GM19395 (cell line): ENCODE data around the gene PRKCI.
"Not testable (repeated sequence)": the region's sequence is repeated elsewhere in the genome, so short reads cannot be mapped to it uniquely, and the experiment has no call there.

ENCODE experiments used
- ATAC-seq: cut with Tn5 transposase; IDR thresholded peaks from one replicate; pipeline ENCODE4 v1.9.1; 2021; ENCODE audit warnings: mild to moderate bottlenecking, moderate library complexity; ENCODE audit not compliant: unreplicated experiment

The PRKCI gene

DNA sequence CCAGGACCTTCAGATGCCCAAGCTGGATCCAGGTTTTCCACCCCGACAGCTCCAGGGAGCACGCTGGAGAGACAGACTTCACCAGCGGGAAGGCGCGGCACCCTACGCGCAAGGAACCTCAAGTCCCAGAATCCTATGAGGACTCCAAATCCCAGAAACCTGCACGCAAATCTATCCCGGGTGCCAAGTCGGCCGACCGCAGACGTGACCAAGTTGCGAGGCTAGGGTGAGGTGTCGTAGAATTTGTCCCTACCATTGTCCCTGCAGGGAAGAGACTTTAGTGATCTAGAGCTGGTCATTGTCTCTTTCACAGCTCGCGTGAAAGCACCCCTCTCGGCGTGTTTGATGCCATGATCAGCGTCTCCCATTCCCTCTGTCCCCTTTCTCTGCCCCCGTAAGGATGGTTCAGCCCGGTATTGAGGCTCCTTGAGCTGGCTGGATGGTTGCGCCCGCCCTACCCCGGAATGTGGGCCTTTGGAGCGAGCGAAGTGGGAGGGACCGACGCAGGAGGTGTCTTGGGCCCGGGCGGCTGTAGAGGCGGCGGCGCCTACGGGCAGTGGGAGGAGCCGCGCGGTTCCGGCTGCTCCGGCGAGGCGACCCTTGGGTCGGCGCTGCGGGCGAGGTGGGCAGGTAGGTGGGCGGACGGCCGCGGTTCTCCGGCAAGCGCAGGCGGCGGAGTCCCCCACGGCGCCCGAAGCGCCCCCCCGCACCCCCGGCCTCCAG, at the start of gene PRKCI:
Gene PRKCI, plus strand, starts transcription at position 501 of the 723 bp plus-strand sequence. CDS start 246 bp downstream, outside the sequence.
- peak; percentile 97 for ATAC-seq

DNA sequence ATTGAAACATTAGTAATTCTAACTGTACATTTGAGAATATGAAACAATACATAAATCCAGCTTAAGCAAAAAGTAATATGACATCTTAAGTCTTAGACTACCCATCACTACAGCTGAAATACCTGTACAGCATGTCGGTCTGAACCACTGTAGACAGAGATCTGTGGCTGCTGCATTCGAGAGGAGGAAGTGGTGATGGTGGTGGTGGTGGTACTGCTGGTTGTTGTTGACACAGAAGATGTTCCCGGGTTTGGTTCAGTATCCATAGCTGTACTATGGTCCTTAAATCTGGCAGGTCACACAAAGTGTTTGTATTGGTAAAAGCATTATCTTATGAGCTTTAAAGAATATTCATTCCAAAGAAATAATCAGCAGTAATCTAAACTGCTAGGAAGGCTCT, 43.6 kb upstream of the PRKCI start:
- peak; percentile 31 for ATAC-seq

DNA sequence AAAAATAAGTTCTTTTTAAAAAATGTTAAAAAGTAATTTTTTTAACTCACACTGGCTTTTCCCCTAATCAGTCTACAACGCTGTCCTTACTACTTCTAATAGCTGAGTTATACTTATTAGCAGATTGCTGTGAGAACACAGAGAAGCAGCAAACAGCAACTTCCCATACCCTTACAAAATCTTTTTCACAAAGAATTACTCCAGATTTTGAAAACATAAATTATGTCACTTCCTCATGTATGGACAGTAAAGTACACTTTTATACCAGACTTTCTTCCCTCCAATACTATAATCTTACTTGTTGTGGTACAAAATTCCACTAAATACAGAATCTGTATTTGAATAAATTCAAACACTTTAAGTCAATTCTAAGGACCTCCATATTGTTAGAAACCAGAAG, 42.8 kb upstream of the PRKCI start:
- no peak for ATAC-seq

DNA sequence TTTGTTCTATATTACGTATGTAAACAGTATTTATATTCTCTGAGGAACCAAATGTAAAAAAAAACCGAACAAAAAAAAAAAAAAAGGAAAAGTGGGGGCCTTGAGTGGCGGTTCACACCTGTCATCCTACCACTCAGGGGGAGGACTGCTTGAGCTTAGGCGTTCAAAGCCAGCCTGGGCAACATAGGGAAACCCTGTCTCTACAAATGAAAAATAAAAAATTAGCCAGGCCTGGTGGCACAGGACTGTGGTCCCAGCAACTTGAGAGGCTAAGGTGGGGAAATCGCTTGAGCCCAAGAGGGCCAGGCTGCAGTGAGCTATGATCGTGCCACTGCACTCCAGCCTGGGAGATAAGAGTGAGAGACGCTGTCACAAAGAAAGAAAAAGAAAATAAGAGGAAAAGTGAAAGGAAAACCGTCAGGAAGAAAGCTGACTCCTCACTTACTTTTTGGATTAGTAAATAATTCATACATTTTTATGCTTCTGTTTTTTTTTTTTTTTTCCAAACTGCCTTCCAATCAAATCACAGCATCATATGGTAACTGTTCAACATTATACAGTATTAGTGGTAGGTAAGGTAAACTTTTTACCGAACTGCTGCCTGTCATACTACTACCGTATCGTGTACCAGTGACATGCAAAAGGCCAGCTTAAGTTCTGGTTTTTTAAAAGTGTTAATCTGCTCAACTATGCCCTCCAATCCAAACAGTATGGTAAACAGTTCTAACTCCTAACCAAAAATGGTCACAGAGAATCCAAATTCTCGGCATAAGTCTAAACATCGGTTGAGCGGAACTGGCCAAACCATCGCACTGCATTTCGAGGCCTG, 41.9 kb upstream of the PRKCI start:
- ATAC-seq = peak; percentile 28

DNA sequence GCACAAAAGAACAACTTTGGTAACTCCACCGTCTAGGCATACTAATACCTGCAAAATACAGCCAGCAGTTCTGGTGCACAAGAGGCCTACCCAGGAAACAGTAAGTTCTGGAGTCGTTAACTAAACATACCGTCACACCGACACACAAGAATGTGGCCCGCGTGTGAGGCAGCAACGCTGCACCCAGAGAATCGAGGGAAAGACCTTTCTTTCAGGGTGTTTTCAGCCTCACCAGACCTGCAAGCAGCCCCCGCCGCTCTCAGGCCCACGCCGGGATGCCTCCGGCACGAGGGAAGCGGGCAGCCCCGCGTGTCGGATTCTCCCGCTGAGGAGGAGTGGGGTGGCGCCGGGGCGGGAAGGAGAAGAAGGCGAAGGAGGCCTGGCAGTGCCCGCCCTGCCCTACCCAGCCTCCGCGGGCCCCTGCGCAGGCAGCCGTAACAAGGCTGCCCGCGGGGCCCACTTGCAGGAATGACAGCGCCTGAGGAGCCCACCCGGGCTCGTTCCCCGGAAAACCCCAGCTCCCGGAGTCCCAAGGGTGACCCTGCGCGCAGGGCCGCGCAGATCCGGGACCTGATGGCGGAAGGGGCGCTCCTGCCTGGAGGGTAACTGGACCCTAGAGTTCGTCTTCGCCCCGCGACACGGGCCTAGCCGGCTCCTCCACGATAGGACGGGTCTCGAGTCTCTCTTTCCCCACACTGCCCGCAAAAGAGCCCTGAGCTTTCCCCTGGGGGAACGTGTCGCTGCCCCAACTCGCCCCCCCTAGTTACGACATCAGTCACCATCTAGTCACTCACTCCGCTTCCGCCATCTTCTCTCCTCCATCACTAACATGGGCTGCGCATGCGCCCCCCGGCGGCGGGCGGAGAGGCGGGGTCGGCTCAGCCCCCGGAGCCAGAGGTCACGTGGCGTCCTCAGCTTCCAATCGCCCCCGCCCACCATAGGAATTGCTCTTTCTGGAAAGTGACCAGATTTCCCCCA, 41.0 kb upstream of the PRKCI start, which contains the start of gene PHC3:
Gene PHC3, minus strand, starts transcription at position 826 of the 978 bp plus-strand sequence. Its CDS starts 18 bp downstream, at position 808.
- ATAC-seq = peak; percentile 71

DNA sequence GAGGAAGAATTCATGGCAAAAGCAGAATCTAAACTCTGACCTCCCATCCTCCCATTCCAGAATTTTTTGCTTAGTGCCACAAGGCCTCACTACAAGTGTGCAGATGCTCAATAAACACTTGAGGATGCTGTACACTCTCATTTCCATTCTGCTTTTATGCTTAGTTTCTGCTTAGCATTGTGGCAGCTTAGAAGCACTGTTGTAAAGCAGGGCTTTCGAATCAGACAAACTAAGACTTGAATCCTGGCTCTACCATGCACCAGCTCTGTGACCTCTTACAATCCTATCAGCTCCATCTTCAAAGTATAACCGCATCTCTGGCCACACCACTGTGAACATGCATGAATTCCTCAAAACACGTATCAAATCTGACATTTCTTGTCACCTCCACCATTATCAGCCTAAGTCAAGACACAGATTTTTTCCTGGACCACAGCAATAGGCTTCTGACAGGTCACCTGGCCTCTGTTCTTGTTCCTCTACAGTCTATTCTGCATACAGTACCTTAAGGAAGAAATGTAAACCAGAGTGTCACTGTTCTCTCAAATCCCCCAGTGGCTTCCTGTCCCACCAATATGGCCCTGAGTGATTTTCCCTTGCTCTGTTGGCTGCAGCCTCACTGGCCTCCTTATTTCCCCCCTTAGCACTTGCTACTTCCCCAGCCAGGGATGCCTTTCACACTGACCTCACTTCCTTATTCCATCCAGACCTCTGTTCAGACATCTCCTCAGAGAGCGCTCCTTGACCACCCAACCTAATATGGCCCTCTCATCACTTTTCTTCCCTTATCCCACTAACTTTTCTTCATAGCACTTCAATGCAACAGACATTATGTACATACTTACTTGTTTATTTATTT, 32.6 kb upstream of the PRKCI start:
- ATAC-seq = peak; percentile 39

DNA sequence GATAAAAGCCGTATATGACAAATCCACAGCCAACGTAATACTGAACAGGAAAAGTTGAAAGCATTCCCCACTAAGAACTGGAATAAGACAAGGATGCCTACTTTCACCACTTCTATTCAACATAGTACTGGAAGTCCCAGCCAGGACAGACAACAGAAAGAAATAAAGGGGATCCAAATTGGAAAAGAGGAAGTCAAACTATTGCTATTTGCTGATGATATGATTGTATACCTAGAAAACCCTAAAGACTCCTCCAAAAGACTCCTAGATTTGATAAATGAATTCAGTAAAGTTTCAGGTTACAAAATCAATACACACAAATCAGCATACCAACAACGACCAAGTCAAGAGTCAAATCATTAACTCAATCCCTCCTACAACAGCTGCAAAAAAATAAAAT, 26.5 kb upstream of the PRKCI start:
- not testable (repeated sequence) for ATAC-seq

DNA sequence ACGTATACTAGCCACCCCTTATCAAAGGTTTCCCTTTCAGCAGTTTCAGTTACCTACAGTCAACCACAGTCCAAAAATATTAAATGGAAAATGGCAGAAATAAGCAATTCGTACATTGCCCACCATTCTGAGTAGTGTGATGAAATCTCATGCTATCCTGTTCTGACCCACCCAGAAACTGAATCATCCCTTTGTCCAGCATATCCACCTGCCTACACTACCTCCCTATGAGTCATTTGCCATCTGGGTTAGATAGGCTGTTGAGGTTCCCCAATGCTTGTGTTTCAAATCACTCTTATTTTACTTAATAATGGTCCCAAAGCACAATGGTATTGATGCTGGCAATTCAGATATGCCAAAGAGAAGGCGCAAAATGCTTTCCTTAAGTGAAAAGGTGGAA, 25.4 kb upstream of the PRKCI start:
- no peak for ATAC-seq

DNA sequence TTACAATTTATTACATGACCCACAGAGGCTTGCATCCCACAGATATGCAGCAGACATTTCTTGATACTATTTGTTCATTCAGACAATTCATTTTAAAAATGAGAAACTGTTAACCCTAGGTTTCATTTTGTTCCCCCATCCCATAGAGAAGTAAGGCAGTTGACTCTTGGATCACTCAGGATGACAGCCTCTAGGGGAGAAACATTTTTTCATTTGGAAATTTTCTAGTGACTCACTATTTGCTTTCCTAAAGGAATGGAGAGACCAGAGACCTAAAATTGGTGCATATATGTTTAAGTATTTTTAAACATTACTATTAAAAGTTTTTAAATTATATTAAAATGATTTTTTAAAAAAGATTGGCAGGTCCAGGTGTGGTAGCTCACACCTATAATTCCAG, 21.2 kb upstream of the PRKCI start:
- ATAC-seq = no peak

DNA sequence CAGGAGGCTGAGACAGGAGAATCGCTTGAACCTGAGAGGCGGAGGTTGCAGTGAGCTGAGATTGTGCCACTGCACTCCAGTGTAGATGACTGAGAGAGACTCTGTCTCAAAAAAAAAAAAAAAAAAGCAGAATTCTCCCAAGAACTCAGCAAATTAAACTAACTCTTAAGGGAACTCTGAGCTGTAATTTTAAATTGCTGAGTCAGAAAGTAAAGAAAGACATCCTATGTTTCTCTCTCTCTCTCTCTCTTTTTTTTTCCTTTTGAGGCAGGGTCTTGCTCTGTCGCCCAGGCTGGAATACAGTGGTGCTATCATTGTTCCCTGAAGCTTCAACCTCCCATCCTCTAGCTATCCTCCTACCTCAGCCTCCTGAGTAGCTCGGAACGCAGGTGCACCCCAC, 20.7 kb upstream of the PRKCI start:
- ATAC-seq = no peak

DNA sequence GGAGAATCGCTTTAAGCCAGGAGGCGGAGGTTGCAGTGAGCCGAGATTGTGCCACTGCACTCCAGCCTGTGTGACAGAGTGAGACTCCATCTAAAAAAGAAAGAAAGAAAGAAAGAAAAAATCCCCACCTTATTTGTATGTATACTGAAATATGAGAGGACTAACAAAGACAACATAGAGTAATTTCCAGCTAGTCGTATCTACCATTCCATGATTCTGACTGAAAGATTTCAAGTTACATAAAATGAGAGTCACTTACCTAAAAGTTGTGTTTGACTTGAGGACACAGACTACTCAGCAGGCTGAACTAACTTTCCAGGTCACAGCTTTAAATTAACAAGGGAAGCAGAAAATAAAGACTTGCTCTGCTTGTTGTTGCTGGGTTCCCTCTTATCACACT, 18.8 kb upstream of the PRKCI start:
- no peak for ATAC-seq

DNA sequence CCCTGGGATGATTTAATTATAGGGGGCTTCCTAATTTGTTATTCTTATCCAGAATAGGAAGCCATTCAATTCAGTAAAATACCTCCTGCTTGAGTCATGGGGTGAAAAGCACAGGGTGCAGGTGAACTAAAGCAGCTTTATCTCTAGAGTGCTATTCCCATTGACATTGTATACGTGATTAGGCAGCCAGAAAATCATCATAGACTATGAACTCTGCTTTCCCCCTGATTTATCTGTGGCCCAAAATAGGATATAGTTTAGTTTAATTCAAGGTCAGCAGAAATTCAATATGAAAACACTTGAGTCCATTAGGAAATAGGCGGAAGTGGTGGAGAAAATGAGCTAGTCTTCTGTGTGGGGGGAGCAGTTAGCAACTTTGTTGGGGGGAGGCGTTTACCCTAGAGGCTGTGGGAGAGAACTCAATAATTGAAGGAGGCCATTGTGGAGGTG, 18.2 kb upstream of the PRKCI start:
- no peak for ATAC-seq

DNA sequence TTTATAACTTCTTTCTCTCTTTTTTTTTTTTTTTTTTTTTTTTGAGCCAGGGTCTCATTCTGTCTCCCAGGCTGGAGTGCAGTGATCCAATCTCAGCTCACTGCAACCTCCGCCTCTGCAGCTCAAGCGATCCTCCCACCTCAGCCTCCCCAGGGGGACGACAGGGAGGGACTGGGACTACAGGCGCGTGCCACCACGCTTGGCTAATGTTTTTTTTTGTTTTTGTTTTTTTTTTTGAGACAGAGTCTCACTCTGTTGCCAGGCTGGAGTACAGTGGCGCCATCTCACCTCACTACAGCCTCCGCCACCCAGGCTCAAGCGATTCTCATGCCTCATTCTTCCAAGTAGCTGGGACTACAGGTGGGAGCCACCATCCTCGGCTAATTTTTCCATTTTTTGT, 17.7 kb upstream of the PRKCI start:
- no peak for ATAC-seq

DNA sequence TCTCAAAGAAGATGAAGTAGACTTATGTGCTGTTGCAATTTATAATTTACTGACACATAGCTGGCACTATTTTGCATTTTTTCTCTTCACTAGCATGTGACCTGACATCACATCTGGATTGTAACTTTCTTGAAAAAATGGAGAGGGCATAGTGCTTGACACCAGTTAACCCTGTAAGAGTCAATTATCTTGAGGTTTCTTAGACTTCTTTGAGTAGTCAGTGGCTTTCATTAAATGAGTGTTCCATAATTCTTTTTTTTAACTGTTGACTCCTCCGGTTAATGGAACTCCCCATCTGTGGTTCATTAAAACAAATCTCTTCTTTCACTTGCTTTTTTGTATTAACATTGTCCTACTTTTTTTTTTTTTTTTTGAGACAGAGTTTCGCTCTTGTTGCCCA, 16.9 kb upstream of the PRKCI start:
- no peak for ATAC-seq

DNA sequence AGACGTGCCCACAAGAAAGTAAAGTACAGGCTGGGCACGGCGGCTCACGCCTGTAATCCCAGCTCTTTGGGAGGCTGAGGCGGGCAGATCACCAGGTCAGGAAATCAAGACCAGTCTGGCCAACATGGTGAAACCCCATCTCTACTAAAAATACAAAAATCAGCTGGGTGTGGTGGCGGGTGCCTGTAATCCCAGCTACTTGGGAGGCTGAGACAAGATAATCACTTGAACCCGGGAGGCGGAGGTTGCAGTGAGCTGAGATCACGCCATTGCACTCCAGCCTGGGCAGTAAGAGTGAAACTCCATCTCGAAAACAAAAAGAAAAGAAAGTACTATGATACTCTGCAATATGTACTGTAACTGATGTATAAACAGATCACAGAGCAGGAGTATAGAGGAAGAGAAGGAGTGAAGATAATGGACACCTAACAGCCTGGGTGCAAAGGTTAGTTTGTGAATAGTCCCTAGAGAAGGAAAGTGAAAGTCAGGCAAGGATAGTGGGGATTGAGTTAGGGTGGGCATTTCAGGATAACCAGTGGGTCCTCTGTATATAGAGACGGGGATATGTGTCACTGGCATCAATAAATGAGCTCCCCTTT, 16.0 kb upstream of the PRKCI start:
- ATAC-seq = not testable (repeated sequence)

DNA sequence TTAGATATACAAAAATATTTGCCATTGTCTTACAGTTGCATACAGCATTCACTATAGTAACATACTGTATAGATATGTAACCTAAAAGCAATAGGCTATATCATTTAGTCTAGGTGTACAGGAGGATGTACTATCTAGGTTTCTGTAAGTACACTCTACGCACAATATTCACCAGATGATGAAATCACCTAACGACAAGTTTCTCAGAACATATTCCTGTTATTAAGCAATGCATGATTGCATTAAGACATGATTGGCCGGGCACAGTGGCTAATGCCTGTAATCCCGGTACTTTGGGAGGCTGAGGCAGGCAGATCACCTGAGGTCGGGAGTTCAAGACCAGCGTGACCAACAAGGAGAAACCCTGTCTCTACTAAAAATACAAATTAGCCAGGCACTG, 14.5 kb upstream of the PRKCI start:
- ATAC-seq = no peak

DNA sequence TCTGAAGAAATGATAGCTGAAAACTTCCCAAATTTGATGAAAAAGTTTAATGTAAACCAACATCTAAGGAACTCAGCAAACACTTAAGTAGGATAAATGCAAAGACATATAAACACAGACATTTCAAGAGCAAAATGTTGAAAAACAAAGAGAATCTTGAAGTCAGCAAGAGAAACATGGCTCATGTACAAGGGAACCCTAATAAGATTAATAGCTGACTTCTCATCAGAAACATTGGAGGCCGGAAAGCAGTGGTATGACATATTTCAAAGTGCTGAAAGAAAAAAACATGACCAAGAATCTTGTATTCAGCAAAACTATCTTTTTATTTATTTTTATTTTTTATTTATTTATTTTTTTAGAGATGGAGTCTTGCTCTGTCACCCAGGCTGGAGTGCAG, 10.6 kb upstream of the PRKCI start:
- no peak for ATAC-seq

DNA sequence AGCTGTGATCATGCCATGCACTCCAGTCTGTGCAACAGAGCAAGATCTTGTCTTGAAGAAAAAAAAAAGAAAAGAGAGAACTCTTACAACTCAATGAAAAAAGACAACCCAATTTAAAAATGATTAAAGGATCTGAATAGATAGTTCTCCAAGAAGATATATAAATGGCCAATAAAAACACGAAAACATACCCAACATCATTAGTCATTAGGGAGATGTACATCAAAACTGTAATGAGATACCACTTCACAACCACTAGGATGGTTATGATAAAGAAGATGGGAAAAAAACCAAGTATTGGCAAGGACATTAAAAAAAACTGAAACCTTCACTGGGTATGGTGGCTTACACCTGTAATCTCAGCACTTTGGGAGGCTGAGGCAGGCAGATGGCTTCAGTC, 2.4 kb upstream of the PRKCI start:
- ATAC-seq = no peak

DNA sequence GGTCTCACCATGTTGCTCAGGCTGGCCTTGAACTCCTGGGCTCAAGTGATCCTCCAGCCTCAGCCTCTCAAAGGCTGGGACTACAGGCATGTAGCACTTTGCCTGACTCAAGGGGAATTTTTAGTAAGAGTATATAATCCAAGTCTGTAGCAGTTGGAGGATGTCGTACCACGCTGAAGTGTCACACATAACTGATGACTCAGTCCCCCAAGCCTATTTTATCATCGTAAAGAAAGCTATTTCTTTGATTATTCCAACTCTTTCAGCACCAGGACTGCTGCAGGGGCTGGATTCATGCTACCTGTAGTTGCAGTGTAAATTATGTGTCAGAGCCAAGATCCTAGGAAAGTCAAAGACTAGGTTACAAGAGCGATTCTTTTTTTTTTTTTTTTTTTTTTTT, 1.4 kb upstream of the PRKCI start:
- no peak for ATAC-seq
